Measurements from ENCODE around the gene TIPIN. TPM values are rescaled to one million over a fixed set of nuclear protein-coding genes. Genes with fewer than 3 reads are reported as not detected.
A peak's percentile ranks its signal among the peaks of the same experiment; 100 is the strongest.

Gene TIPIN
- total RNA-seq, 2 experiments from 2014 or later = 49.9 to 50.8 TPM

DNA sequence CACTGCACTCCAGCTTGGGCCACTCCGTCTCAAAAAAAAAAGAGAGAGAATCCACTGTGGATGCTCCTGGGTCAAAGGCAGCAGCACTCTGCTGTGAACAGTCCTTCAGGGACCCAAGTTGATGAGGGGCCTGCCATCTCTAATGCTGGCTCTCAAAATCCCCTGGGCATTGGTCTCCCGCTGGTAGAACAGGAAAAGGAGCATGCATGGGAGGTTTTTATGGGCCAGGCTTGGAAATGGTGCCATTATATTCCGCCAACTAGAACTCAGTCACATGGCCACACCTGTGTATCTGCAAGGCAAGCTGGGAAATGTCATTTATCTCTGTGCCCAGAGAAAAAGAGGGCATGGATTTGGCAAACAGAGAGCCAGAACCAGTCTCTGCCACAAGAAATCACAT is 66.5 kb downstream of the TIPIN start:
- H3K4me3 Mint-ChIP-seq = no peak overlapping the region
- no peak for ATAC-seq
- intact Hi-C loops (cut with DNase I, micrococcal nuclease) = loop anchor here in 1 of 2 experiments (2.0 to 10.0 kb wide), 3 partner anchors 38 to 675 kb away; partner anchors contain the start of genes INTS14, MEGF11 and RAB11A
- H3K4me1 Mint-ChIP-seq = peaks cover 35% of the 10 kb centered on the region
- peak overlapping the region; percentile 6 for H3K27ac Mint-ChIP-seq
- ChIA-PET POLR2A (no interaction called here), CTCF (interaction anchor here (0.5 to 0.6 kb wide), 2 partner anchors 68 to 213 kb away, joined by 3 read pairs; no protein-coding TSS in a partner anchor)
- no peak for DNase-seq
- H3K27me3 Mint-ChIP-seq = no peaks in the 10 kb centered on the region
- no peaks in the 10 kb centered on the region for H3K9me3 Mint-ChIP-seq (ENCODE audit: low read depth)
- H3K36me3 Mint-ChIP-seq (ENCODE audit: low read depth) = no peaks in the 10 kb centered on the region

DNA sequence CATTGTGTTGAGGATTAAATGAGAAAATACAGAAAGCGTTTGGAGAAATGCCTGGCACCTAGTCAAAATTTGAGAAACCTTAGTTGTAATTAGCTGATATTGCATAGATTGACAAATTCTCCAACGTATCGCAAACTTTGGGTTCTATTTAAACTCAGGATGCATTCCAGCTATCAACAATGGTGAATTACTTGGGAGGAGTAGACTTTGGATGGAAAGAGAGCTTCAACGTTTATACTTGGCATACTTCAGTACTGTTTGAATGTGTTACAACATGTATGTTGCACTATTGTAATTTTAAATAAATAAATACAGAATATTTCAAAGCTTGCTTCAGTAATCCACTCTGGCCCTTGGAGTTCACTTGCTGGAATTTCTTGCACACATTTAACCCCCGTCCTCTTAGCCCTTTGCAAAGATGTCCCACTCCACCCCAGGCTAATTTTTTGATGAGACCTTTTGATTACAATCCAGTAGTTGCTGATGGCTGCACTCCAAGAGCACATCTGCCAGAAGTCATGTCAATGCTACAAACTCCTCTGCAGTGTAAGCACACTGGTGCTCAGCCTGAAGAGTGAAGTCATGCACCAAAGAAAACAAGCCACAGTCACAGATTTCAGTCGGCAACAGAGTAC is 67.8 kb downstream of the TIPIN start:
- no peaks in the 10 kb centered on the region for H3K36me3 Mint-ChIP-seq (ENCODE audit: low read depth)
- no peak overlapping the region for H3K4me3 Mint-ChIP-seq
- intact Hi-C loops (cut with DNase I, micrococcal nuclease) = no loop called here
- no peaks in the 10 kb centered on the region for H3K27me3 Mint-ChIP-seq
- H3K9me3 Mint-ChIP-seq (ENCODE audit: low read depth) = no peaks in the 10 kb centered on the region
- DNase-seq (no peak), ATAC-seq (no peak)
- no peak overlapping the region for H3K27ac Mint-ChIP-seq
- ChIA-PET POLR2A (no interaction called here), CTCF (interaction anchor here (0.7 to 1.4 kb wide), 6 partner anchors 8 to 185 kb away, joined by 3 to 8 read pairs (median 4); no protein-coding TSS in a partner anchor)
- H3K4me1 Mint-ChIP-seq = peaks cover 26% of the 10 kb centered on the region

GRCh38 chr15:66288093-66288492 is 68.4 kb downstream of the TIPIN start:
- CTCF ChIA-PET = interaction anchor here (0.5 to 1.4 kb wide), 6 partner anchors 9 to 1725 kb away, joined by 3 to 8 read pairs (median 4); no protein-coding TSS in a partner anchor
- Mint-ChIP-seq H3K4me3 (no peak overlapping the region), H3K27ac (no peak overlapping the region), H3K36me3 (ENCODE audit: low read depth) (no peaks in the 10 kb centered on the region), H3K27me3 (no peaks in the 10 kb centered on the region), H3K9me3 (ENCODE audit: low read depth) (no peaks in the 10 kb centered on the region), H3K4me1 (peaks cover 26% of the 10 kb centered on the region)
- intact Hi-C loops (cut with DNase I, micrococcal nuclease) = no loop called here
- DNase-seq (no peak), ATAC-seq (no peak)
- POLR2A ChIA-PET = no interaction called here

- DNase-seq (no peak), ATAC-seq (no peak)
- ChIA-PET CTCF (interaction anchor here (0.5 to 1.4 kb wide), 14 partner anchors 9 to 1724 kb away, joined by 3 to 5 read pairs (median 3); partner anchors contain the start of gene MEGF11), POLR2A (no interaction called here)
- no peak overlapping the region for H3K27ac Mint-ChIP-seq
- H3K27me3 Mint-ChIP-seq = no peaks in the 10 kb centered on the region
- intact Hi-C loops (cut with DNase I, micrococcal nuclease) = loop anchor here in 1 of 2 experiments (1.0 to 2.0 kb wide), 2 partner anchors 35 to 649 kb away; no protein-coding TSS in a partner anchor
- peaks cover 25% of the 10 kb centered on the region for H3K4me1 Mint-ChIP-seq
- H3K36me3 Mint-ChIP-seq (ENCODE audit: low read depth) = no peaks in the 10 kb centered on the region
- no peaks in the 10 kb centered on the region for H3K9me3 Mint-ChIP-seq (ENCODE audit: low read depth)
- H3K4me3 Mint-ChIP-seq = no peak overlapping the region
Observed at GRCh38 chr15:66287461-66288057, 68.9 kb downstream of the TIPIN start.

Other genes with a start within 250 kb of the TIPIN start
- gene MEGF11, start 102.9 kb downstream of the TIPIN start, total RNA-seq = not detected
- 10 to 100 TPM; 24.6 to 25.9 TPM for gene DIS3L, start 63.1 kb downstream of the TIPIN start, total RNA-seq
- gene MAP2K1, start 30.2 kb upstream of the TIPIN start, total RNA-seq = 100 to 1,000 TPM in 1 of 2 experiments, 10 to 100 TPM in 1; 94.9 to 115 TPM
- gene SNAPC5, start 141.1 kb upstream of the TIPIN start, total RNA-seq = 10 to 100 TPM; 25.7 to 30.1 TPM
- gene RPL4, start 148.2 kb upstream of the TIPIN start, total RNA-seq = 1,000 to 10,000 TPM; 4,227 to 4,959 TPM
- 10 to 100 TPM; 27.4 to 31.1 TPM for gene ZWILCH, start 148.6 kb upstream of the TIPIN start, total RNA-seq
- not detected for gene LCTL, start 209.3 kb upstream of the TIPIN start, total RNA-seq

All from activated CD4-positive, alpha-beta T cell treated with anti-CD3 and anti-CD28 coated beads for 36 hours (primary cell).